Measurements from ENCODE around the gene GPR25. TPM values are rescaled to one million over a fixed set of nuclear protein-coding genes. Genes with fewer than 3 reads are reported as not detected.

GPR25 gene
- total RNA-seq, 1 experiment from 2014 or later = not detected

GRCh38 chr1:200873116-200873670 is 412 bp downstream of the GPR25 start:
- Histone ChIP-seq H3K9me2 (ENCODE audit: insufficient read depth) (no peaks in the 10 kb centered on the region), H3K4me2 (ENCODE audit: low read length) (no peak overlapping the region), H3K9ac (ENCODE audit: low read length) (no peak overlapping the region), H3K27ac (ENCODE audit: low read depth, low read length) (no peak overlapping the region), H4K20me1 (ENCODE audit: insufficient read depth) (no peaks in the 10 kb centered on the region), H3K27me3 (ENCODE audit: insufficient read depth, low read length) (peaks cover 10% of the 10 kb centered on the region; the same call in 1 of the 2 replicates), H2AFZ (ENCODE audit: low read depth, low read length, poor library complexity, severe bottlenecking) (no peak overlapping the region), H3K9me3 (ENCODE audit: control insufficient read depth in 1 of 2, insufficient read depth in 1 of 2, low read depth in 1 of 2, low read length in 2 of 2) (no peaks in the 10 kb centered on the region), H3K36me3 (ENCODE audit: control insufficient read depth in 1 of 2, insufficient read depth in 2 of 2, low read length in 2 of 2) (no peaks in the 10 kb centered on the region), H3K79me2 (ENCODE audit: insufficient read depth, low read length) (no peaks in the 10 kb centered on the region), H3K4me1 (ENCODE audit: control insufficient read depth in 1 of 2, insufficient read depth in 2 of 2, low read length in 2 of 2) (no peaks in the 10 kb centered on the region), H3K4me3 (replicated peaks in 1 of 2; ENCODE audit: low read depth in 1 of 2, low read length in 2 of 2) (no peak overlapping the region)
- ATAC-seq (no peak), DNase-seq (ENCODE audit: low read depth, low spot score) (no peak)
- RAD21 ChIA-PET (ENCODE audit: low non-redundant PET in 1 of 2, low total read pairs in 2 of 2, uncharacterized antibody in 2 of 2, unreplicated experiment in 2 of 2) = no interaction called here
- POLR2A ChIA-PET = no interaction called here
- BruUV-seq (replicated peaks) = no TSS peak
- CTCF ChIA-PET = no interaction called here
- TF ChIP-seq ZNF274 (IDR thresholded peaks at IDR 0.05; ENCODE audit: low read depth, low read length) (no peak), REST (IDR thresholded peaks at IDR 0.05; ENCODE audit: low read depth) (no peak), CEBPB (IDR thresholded peaks at IDR 0.05; ENCODE audit: low read depth) (no peak), EGR1 (IDR thresholded peaks at IDR 0.05; ENCODE audit: low read depth) (no peak), SIN3A (IDR thresholded peaks at IDR 0.05; ENCODE audit: low read depth) (no peak)
- intact Hi-C loops (cut with micrococcal nuclease) = no loop called here

All from HCT116 (cell line).